ENCODE results near the gene LY6G6C.

DNA sequence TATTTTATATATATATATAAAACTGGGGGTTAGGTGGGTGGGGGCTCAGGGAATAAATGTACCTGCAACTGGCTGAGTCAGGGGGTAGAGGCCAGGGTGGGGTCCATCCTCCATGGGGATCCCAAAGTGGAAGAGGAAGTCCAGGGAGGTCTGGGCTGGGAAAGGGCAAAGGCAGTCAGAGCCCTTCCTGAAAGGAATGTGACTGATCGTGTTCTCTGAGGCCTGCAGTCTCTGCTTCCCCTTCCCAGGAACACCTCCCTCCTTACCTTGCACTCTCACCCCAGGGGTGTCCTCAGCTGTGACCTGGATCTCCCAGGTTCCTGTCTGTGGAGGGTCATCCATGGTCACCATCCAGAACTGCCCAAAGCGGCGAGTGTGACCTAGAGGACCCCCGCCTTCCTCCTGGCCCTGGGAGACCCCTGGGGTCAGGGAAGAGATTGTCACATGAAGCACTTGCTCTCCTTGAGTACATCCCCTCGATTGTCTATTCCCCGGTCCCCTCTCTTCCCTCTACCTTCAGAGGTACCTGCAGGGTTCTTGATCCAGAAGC is 45.6 kb upstream of the LY6G6C start:
- TF ChIP-seq, protein P1, sequence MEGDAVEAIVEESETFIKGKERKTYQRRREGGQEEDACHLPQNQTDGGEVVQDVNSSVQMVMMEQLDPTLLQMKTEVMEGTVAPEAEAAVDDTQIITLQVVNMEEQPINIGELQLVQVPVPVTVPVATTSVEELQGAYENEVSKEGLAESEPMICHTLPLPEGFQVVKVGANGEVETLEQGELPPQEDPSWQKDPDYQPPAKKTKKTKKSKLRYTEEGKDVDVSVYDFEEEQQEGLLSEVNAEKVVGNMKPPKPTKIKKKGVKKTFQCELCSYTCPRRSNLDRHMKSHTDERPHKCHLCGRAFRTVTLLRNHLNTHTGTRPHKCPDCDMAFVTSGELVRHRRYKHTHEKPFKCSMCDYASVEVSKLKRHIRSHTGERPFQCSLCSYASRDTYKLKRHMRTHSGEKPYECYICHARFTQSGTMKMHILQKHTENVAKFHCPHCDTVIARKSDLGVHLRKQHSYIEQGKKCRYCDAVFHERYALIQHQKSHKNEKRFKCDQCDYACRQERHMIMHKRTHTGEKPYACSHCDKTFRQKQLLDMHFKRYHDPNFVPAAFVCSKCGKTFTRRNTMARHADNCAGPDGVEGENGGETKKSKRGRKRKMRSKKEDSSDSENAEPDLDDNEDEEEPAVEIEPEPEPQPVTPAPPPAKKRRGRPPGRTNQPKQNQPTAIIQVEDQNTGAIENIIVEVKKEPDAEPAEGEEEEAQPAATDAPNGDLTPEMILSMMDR (IDR thresholded peaks at IDR 0.05; ENCODE audit: low read length) = no peak
- TF ChIP-seq EZH2 (IDR thresholded peaks at IDR 0.05; ENCODE audit: borderline replicate concordance, low read length) = no peak
